Loucy (cell line): ENCODE measurements around the gene FERMT3.

ENCODE experiments used
- CTCF ChIP-seq: fragments of 200-600 bp; sonication (generic); conservative IDR thresholded peaks from 2 replicates; pipeline ENCODE4 v1.5.1; 2014; ENCODE audit warnings: mild to moderate bottlenecking, antibody characterized with exemption, low read length
- EZH2phosphoT487 ChIP-seq: fragments of 200-600 bp; IDR thresholded peaks from 2 replicates; pipeline ENCODE4 v1.6.1; 2018; ENCODE audit warnings: antibody characterized with exemption, mild to moderate bottlenecking, moderate library complexity, borderline replicate concordance

DNA sequence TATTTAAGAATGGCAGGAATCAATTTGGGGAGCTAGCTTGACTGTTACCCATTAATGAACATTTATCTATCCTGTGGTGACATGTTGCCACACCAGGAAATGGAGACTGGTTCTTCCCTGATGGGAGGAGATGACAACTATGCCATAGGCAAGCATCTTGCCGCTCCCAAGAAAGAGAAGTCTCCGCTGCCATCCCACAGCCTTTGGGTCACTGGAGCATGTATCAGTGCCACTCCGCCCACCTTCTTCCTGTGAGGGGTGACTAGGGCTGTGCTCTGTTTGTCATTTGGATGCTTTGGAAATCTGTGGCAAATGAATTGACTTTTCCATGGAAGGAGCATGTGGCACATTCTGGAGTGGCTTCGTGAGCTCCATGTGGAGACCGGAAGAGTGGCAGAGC is 14.1 kb upstream of the FERMT3 start:
- TF ChIP-seq CTCF (no peak), EZH2phosphoT487 (no peak)
